GOT3 (cell line): Measurements from ENCODE around the gene C1orf35.

ENCODE experiments used
- DNase-seq: peaks from one replicate; lab custom pipeline; 2025; ENCODE audit warnings: mixed read lengths; lab: John Stamatoyannopoulos, UW

C1orf35 gene

DNA sequence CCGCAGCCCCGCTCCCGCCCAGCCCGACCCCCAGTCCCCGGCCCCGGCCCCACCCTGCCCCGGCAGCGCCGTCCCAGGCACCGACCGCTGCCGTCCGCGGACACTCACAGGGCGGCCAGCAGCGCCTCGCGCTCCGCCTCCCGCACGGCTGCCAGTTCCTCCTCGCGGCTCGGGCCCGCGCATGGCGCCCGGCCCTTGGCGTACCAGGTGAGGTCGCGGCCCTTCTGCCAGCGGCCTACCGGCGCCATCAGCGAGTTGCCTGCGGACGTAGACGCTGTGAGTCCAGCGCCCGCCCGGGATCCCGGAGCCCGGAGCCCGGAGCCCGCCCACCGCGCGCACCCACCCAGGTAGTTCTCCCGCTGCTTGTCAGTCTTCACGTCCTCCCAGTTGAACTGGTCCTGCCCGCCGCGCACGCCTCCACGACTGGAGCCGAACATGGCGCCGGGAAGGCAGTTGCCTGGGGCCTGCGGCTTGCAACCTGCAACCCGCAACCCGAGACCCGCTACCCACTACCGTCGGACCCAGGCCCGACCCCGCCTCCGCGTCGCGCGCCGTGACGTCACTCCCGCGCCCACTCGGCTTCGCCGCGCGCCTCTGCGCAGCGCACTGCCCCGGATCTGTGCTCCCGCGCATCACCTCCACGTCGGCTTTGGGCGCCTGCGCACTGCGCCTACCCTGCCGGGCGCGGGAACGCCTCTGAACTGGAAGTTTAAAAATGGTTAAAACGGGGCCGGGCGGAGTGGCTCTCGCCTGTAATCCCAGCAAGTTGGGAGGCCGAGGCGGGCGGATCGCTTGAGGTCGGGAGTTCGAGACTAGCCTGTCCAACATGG is at the start of gene C1orf35:
Gene C1orf35, minus strand, starts transcription at position 535 of the 830 bp plus-strand sequence. Its CDS starts 98 bp downstream, at position 437.
- DNase-seq: peak; percentile 95

DNA sequence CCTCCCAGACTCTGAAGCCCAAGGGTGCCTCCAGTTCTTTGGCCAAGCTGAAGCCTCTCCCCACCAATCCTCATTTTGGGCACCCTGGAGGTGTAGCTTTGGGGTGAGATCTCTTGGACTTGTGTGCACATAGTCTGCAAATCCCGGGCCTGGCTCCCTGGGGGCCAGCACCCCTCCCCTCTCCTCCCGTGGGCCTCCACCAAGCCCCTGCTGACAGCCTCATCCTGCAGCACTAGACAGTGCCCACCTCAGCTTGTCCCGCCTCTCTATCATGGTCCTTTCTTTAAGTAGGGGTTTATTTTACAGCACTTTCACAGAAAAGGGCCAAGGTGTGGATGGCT is 49.8 kb upstream of the C1orf35 start:
- DNase-seq: no peak

DNA sequence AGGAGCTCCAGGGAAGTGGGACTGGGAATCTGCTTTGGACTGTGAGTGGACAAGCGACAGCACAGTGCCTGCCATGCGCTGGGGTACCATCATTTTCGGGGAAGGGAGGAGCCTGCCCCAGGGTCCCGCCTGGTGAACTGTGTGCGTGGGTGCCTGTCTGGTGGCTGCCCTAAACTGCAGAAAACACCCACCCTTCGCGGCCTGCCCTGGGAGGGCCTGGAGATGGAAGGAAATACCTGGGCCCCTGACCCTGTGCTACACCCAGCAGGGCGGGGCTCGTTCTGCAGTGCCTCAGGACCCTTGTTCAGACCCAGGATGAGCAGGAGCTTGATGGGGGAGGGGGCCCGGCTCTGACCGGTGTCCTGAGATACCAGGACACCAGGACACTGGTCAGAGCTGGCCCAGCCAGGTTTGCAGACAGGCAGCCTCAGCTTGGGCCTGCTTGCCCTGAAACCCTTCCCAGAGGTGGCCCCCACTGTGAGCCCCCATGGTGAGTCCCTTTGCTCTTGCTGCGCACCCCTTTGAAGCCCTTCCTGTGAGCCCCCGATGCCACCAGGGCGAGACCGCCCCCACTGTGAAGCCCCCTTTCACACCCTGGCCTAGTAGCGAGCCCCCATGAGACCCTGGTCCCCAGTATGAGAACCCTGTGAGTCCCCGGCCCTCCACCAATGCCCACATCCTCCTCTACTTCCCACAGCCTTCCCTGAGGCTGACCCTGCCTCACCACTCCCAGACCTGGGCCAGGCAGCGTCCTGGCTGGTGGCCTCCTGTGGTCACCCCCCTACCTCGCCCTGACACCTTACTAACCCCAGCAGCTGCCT is 49.2 kb upstream of the C1orf35 start:
- no peak for DNase-seq

DNA sequence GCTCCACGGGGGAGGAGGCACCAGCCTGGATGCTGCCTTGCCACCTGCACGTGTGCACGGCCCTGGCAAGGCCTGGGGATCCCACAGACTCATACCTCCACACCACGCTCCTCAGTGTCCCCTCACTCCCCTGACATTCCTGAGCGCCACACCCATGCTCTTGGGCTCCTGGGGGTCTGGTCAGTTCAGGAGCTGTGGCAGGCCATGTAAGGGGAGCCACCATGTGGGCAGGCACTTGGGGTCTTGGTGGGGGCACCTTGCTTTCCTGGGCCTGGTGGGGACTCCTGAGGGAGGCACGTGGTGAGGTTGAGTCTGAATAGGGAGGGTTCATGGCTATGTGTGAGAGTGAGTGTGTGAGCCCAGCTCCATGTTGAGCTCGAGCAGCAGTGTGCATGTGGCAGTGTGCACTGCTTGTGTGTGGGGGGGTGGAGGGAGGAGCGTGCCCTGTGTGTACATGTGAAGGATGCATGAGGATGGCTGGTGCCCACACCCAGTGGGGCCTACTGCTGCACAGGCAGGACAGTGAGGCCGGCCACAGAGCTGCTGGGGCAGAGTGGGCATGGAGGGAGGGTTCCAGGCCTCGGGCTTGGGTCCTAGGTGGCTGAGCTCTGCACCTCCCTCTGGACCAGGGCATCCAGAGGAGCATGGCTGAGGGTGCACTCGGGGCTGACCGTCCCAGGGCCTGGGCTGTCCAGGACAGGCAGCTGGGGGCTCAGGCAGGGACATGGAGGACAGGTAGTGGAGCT is 48.2 kb upstream of the C1orf35 start:
- no peak for DNase-seq

DNA sequence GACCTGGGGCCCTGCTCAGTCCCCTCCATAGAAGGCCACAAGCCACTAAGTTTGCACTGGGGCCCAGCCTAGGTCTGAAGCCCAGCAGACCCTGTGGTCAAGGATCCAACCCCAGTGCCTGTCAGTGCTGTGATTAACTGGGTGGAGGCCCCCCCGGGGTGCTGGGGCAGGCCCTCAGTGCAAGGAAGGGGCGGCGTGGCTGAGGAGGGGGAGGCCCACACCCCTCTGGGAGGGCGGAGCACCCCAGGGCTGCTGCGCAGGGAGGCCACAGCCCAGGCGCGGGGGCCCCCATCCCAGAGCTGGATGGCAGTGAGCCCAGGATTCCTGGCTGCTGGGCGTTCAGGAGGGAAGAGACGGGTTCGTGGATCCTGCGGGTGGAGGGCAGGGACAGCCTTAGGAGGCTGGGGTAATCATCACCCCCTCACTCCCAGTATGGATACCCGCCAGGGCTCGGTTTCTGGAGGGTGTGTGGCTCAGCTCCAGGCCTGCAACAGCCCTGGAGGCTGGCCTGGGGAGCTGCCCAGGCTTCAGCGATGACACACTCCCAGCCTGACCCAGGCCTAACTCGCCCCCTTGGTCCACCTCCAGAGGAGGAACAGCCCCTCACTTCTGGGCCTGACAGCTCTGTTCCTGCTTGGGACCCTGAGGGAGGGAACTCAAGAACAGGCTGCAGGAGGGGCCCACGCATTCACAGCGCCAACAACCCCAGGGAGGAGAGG is 47.5 kb upstream of the C1orf35 start:
- peak; percentile 60 for DNase-seq

DNA sequence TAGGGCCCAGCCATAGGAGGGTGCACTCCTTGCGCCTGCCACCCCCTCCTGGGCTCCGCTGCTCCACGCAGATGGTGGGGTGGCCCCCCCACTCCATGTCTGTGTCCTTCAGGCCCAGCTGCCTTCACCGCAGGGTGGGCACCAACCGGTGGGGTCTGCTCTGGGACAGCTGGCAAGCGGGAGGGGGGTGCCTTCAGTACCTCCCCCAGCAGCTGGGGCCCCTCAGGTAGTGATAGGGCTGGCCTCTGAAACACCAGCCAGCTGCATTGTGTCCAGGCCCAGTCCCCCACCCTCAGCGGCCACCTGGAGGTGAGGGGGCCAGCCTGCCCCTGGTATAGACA is 47.0 kb upstream of the C1orf35 start:
- DNase-seq: no peak

DNA sequence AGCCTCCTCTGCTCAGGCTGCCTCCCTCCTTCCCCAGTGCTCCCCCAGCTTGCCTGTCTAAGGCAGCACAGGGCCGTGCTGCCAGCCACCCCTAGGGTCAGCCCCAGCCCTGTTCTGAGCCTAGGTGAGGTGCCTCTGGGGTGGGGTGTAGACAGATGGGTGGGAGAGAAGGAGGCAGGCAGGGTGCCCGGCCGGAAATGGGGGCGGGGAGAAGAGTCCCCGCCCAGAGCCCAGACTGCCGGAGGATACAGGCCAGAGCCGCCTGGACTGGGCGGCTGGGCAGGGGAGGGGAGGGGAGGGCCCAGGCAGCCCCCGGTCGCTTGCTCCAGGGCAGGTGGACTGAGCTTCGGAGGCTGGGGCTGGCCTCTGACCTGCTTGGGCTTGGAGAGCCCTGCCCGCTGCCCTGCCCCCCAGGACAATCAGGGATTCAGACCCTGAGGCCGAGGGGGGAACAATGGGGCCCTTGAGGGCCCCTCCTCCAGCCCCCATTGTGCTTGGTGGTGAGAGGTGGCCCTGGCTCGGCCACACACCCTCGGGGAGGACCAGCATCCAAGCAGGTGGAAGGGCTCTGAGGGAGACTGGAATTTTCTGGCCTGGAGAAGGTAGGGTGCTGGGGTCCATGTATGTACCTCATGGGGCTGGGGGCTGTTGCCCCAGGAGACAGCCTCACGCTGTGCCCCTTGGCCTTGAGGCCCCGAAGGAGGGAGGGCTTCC is 46.4 kb upstream of the C1orf35 start, which contains the start of gene GJC2:
Gene GJC2, plus strand, starts transcription at position 525 of the 714 bp plus-strand sequence. CDS start 7,829 bp downstream, outside the sequence.
- no peak for DNase-seq

DNA sequence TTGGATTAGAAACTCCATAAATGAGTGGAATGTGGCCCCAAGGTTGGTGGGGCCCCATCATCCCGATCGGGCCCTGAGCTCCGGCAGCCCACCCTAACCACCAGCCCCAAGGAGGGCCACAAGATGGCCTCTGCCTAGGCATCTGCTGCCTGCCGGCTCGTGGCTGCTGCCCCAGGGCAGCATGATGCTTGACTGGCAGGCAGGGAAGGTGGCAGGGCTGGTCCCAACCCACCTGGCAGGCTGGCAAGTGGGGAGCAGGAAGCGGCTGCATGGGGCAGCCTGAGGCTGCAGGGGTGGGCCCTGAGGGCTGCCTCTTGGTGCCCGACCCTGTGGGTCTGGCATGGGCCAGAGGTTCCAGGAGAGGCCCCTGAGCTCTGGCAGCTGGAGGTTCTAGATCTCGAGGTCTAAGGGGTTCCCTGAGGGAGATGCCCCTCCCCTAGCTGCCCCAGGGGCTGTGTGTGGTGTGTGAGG is 45.8 kb upstream of the C1orf35 start:
- no peak for DNase-seq

DNA sequence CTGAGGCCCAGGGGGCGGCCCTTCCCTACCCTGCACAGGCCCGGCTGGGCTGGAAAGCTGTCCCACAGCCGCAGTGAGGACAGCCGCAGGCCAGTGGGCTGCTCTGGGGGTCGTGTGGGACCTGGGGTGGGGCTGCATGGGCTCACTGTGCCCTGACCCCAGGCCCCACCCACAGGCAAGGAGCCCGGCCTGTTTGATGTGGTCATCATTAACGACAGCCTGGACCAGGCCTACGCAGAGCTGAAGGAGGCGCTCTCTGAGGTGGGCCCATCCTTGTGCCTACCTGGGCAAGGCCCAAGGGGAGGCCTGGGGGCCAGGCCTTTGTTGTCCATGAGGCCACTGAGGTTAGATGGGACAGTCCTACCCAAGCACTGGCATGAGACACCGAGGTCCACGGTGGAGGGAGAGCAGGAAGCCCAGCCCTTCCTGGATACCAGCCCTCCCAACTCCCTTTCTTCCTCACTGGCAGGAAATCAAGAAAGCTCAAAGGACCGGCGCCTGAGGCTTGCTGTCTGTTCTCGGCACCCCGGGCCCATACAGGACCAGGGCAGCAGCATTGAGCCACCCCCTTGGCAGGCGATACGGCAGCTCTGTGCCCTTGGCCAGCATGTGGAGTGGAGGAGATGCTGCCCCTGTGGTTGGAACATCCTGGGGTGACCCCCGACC is 45.2 kb upstream of the C1orf35 start:
- DNase-seq: no peak

DNA sequence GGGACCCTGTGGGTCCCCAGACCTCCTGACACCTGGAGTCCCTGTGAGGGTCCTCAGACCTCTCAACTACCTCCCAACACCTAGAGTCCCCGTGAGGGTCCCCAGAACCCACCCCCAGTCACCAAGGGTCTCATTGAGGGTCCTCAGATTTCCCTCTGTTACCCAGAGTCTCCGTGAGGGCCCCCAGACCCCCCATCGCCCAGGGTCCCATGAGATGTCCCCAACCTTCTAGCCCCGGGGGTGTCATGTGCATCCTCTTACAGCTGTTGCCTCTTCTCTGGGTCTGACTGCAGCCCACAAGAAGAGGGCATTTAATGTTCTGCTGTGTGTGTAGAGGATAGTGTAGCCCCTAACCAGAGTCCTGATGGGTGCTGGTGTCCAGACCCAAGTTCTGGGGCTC is 44.6 kb upstream of the C1orf35 start:
- no peak for DNase-seq

DNA sequence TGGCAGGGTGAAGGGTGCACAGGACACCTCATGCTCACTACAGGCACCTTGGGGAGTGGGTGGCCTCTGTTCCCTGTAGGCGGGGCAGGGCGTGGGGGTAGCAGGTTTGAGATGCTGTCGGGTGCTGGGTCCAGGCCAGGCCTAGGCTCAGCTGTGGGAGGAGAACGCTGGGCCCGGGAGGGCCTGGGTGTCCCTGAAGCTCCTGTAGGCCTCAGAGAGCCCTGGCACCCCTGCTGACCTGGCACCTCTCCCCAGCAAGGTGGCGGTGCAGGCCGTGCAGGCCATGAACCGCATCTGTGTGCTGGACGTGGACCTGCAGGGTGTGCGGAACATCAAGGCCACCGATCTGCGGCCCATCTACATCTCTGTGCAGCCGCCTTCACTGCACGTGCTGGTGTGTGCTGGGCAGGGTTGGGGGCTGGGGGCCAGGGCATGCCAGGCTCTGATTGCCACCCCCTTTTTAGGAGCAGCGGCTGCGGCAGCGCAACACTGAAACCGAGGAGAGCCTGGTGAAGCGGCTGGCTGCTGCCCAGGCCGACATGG is 44.1 kb upstream of the C1orf35 start:
- no peak for DNase-seq

DNA sequence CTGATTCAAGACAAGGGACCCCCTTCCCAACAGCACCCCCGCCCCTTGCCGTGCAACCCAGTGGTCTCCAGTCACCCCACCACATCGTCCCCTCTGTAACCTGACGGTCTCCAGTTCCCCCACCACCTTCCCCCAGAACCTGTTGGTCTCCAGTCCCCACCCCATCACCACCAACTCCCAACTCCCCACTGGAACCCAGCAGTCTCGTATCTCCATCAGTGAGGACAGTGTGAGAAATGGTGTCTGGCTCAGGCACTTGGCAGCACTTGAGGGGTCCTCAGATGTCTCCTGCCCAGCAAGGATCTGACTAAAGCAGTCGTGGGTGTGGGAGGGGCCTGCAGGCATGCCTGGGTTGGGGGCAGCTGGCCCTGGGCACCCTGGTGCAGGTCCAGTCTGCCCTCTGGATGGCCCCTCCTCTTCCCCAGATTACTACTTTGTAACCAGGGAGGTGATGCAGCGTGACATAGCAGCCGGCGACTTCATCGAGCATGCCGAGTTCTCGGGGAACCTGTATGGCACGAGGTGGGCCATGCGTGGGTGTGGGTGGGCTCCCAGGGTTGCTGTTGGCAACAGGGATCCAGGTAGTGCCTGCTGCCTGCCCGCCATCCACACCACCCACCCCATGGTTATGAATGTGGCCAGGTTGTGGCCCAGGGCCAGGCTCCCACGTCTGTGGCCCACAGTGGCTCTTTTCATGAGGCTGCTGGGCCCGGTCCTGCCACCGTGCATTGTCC is 43.5 kb upstream of the C1orf35 start:
- DNase-seq: no peak

DNA sequence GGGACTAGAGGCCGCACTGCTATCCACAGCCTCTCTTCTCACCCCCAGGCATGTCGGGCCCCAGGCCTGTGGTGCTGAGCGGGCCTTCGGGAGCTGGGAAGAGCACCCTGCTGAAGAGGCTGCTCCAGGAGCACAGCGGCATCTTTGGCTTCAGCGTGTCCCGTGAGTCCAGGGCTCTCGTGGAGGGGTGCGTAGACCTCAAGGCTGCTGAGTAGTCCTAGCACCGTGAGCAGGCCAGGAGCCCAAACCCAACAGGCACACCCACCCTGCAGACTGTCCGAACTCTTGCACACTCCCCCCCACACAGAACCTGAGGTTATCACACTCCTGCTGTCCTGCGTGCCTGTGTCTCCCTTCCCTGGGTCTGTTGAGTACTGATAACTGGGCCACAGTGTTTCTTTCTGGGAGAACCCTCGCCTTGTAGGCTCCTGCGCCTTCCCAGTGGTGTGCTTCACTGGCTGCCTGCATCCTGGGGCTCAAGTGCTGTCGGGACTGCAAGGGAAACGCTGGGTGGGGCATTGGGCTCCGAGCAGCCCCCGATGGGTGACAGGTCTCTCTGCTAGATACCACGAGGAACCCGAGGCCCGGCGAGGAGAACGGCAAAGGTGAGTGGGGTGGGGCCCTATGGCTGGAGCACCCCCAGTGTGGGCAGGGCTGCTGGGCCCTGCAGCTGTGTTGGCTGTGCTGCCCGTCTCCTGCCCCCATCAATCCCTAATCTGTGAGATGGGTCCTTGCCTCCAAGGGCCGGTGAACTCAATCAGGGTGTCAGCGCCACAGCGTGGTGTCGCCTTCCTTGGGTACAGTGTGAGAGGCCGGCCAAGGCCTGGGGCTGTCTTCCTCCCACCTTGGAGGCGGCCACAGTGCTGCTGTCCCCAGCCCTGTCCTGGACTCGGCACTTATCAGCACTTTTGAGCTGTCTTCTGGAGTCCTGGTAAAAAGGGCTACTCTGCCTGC is 42.6 kb upstream of the C1orf35 start:
- no peak for DNase-seq

DNA sequence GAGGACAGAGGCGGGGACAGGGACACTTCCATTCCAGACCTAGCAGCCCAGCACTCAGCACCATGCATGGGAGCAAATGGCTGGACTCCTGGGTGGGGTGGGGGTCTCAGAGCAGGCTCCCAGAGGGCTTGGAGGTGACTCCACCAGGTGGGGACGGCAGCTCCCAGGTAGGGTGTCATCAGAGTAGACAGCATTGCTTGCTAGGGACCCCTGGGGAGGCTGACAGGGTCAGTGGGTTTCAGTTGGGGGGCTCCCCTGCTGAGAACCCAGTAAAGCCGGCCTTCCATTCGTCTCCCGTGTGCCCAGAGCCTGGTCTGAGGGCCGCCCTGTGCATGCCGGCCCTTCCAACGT is 41.8 kb upstream of the C1orf35 start:
- DNase-seq: no peak

DNA sequence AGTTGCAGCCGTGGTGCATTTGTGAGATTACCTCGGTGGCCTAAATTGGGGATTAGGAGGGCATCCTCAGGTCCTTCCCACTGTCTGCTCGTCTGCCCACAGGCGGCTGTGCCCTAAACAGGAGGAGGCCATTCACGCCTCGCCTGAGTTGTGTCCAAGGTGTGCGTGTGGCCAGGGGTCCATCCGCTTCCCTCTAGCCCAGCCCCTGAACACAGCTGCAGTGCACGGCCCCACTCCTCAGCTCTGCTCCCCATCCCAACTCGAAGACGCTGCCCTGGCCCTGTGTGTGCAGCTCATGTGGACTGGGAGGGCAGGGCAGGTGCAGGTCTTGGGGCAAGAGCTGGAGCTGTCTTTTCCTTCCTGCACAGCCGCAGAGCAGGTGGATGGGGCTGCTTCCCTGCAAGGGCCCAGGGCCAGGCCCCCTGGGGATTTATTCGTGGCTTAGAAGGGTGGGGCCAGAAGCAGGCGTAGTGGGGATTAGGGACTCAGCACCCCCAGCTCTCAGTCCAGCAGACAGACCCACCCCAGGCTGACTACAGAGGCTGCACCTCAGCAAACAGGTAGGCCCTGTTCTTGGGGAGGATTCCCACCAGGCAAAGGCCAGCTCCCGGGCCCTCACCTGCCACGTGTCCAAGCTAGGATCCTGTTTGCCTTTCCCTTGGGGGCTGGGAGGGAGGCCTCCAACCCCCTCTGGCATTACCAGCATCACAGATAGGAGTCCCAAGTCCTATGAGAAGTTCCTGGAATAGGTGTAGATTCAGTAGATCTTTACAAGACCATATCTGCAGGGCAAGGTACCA is 41.3 kb upstream of the C1orf35 start:
- DNase-seq: no peak

DNA sequence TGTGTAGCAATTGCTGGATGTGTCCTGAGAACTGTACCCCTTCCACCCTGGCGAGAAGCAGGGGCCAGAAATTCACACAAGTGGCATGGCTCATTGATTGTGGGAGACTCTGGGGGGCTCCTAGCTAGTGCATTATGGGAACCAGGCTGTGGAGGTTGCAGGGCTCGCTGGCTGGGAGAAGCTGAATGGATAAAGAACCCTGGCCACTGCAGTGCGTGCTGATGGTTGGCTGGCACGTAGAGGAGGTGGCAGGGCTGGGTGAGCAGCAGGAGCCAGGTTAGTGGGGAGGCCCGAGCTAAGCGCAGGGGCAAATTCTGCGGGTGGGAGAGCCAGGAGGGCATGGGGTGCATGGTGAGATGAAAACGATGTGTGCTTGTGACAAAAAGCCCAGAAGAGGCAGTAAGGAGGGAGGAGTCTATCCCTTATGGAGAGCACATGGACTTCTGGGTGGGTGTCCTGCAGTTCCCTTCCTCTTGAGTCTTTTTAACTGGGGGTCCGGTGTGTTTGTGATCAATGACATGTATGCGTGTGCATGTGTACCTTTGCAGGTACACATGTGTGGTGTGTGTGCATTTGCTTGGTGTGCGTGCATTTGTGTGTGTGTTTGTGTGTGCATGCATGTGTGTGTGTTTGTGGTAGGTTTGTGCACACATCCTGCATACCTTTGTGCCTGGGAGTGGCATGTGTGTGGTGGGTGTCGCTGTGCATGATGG is 40.5 kb upstream of the C1orf35 start:
- no peak for DNase-seq

DNA sequence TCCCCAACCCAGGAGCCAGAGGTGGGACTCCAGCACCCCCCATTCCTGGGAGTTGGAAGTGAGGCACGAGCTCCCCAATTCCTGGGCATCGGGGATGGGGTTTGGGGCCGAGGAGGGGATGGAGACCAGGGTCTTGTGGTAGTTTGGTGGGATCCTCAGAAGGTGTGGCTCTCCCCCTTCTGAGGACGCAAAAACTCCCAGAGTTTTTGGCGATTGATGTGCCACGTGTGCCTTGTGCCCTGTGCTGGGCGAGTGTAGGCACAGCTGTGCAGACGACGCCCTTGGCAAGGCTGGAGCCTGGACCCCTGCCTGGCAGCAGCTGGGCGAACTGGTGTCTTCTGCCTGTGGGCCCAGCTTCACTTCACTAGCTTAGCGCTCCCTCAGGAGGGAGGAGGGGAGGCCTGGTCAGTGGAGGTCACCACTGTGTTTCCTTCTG is 39.6 kb upstream of the C1orf35 start:
- no peak for DNase-seq
